Heart left ventricle (tissue), 13 donors: Measurements from ENCODE around the gene MGAT4D.

ENCODE experiments used
- POLR2A ChIP-seq, 2 donors: fragments of 450-650 bp; IDR thresholded peaks; one replicate each; pipeline ENCODE4 v1.6.1; 2017; ENCODE audit warnings: antibody characterized with exemption in 2 of 2, mild to moderate bottlenecking in 2 of 2, moderate library complexity in 2 of 2
- TF ChIP-seq, protein P1 (sequence below), 12 donors: fragments of 200-600 bp; sonication (generic) in 4 of 12; IDR thresholded peaks; one replicate each; pipeline versions ENCODE4 v1.5.0 to v1.8.0; 2018 to 2022; ENCODE audit warnings: antibody characterized with exemption in 12 of 12, mild to moderate bottlenecking in 5 of 12
- donor health status: ischemic (EF 13 %, LVEDD 7.1; RV severe dilation, severe dysfunction).
- donor health status: DM: no; HTN: yes; CAD: no.
- donor health status: DM: no; HTN: no; CAD: no.
- donor health status: ischemic (EF 25% LVEDD 6.9; RV normal size, moderate dysfunction).
- donor health status: ischemic (EF 25% LVEDD 5.7; RV mildly dilated, moderate dysfunction).
- donor health status: ischemic (EF 35%, LVEDD 5.7; RV mildly dilated, moderate dysfunction).
- donor health status: nonischemic (EF 11% LVEDD 7.7; RV severe dilation, severe dysfunction).
- donor health status: DM: yes; HTN: yes; CAD: no.
- donor health status: PGD.
- donor health status: ischemic (EF 29% LVEDD 5.4; RV normal size, mild dysfunction).
- donor health status: nonischemic (EF 23%, LVEDD 6.1; RV moderate dilation, normal function).

DNA sequence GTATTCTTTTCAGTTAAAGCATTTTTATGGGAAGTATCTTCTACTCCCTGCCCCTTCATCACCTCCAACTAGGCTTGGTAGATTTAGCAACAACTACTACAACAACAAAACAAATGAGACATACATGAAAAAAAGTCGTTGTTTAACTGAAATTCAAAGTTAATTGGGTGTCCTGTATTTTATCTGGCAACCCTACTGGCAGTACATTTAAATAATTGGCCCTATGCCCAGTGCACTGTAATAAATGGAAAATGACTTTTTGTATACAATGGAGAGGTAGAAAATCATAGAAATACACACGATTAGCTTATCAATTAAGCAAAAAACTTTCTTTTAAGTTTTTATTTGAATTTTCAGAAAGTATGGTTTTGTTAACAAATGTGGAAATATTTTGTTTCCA is 49.3 kb downstream of the MGAT4D start:
- TF ChIP-seq, protein P1, sequence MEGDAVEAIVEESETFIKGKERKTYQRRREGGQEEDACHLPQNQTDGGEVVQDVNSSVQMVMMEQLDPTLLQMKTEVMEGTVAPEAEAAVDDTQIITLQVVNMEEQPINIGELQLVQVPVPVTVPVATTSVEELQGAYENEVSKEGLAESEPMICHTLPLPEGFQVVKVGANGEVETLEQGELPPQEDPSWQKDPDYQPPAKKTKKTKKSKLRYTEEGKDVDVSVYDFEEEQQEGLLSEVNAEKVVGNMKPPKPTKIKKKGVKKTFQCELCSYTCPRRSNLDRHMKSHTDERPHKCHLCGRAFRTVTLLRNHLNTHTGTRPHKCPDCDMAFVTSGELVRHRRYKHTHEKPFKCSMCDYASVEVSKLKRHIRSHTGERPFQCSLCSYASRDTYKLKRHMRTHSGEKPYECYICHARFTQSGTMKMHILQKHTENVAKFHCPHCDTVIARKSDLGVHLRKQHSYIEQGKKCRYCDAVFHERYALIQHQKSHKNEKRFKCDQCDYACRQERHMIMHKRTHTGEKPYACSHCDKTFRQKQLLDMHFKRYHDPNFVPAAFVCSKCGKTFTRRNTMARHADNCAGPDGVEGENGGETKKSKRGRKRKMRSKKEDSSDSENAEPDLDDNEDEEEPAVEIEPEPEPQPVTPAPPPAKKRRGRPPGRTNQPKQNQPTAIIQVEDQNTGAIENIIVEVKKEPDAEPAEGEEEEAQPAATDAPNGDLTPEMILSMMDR (IDR thresholded peaks at IDR 0.05), result no peak
- no peak for TF ChIP-seq POLR2A (IDR thresholded peaks at IDR 0.05)
